A549 (cell line): Measurements from ENCODE around the gene SLC25A13. TPM values are rescaled to one million over a fixed set of nuclear protein-coding genes. Genes with fewer than 3 reads are reported as not detected.

ENCODE experiments used
- ATAC-seq, 2 experiments: fragments of 200-7000 bp in 1 of 2; fragments of >200 bp in 1 of 2; cut with Nextera tagmentation in 1 of 2; cut with Tn5 transposase in 1 of 2; 3 replicates each; pipeline versions ENCODE4 v1.8.0 to v1.9.1; 2018 to 2020; ENCODE audit warnings: mild to moderate bottlenecking in 1 of 2, moderate library complexity in 1 of 2
- CTCF ChIA-PET: fragments of 300-600 bp; sonication (Branson Sonifier 250); formaldehyde crosslinking; extraction: SDS; loops from one replicate; lab custom pipeline; 2021; ENCODE audit warnings: antibody characterized with exemption, inconsistent platforms; lab: Yijun Ruan, JAX
- POLR2A ChIA-PET: fragments of 350-600 bp; formaldehyde crosslinking; extraction: SDS; loops from one replicate; lab custom pipeline; 2021; ENCODE audit warnings: antibody characterized with exemption, inconsistent platforms; lab: Yijun Ruan, JAX
- DNase-seq, 2 experiments: peaks; one replicate each; pipeline versions ENCODE4 v3.0.0 to v3.0.0-alpha.2; 2011 to 2016; ENCODE audit warnings: low read depth in 1 of 2, low spot score in 1 of 2
- FAIRE-seq: peaks from 2 replicates; lab custom pipeline; 2011; peaks lifted over from hg19 to GRCh38; lab: Jason Lieb, UNC
- H3K27ac ChIP-seq, 2 experiments: fragments of >200 bp; sonication (Bioruptor Twin); formaldehyde crosslinking; 3 replicates each; pipeline ENCODE4 v1.5.1; 2016 to 2017
- H3K4me1 ChIP-seq: fragments of >200 bp; sonication (Bioruptor Twin); formaldehyde crosslinking; 3 replicates; pipeline ENCODE4 v1.6.1; 2016
- H3K4me2 ChIP-seq: fragments of >200 bp; sonication (Bioruptor Twin); formaldehyde crosslinking; 3 replicates; pipeline ENCODE4 v1.6.1; 2016
- H3K4me3 ChIP-seq: fragments of >200 bp; sonication (Bioruptor Twin); formaldehyde crosslinking; 3 replicates; pipeline ENCODE4 v1.5.1; 2016
- H3K9me3 ChIP-seq: fragments of >200 bp; sonication (Bioruptor Twin); formaldehyde crosslinking; 3 replicates; pipeline ENCODE4 v1.6.1; 2016
- CBX8 ChIP-seq: fragments of 200-600 bp; sonication (generic); IDR thresholded peaks from 2 replicates; pipeline ENCODE4 v1.6.1; 2016
- CEBPB ChIP-seq, 2 experiments: fragments of >200 bp in 1 of 2; sonication (Bioruptor Twin) in 1 of 2; formaldehyde crosslinking in 1 of 2; IDR thresholded peaks; 2 replicates each; pipeline ENCODE4 v1.6.1; 2012 to 2016
- EHF ChIP-seq: fragments of 250-450 bp; sonication (Bioruptor Pico); IDR thresholded peaks from 2 replicates; pipeline ENCODE4 v1.5.0; 2020; ENCODE audit warnings: mild to moderate bottlenecking
- FOSB ChIP-seq: fragments of 250-450 bp; sonication (Bioruptor Pico); IDR thresholded peaks from 2 replicates; pipeline ENCODE4 v1.5.0; 2020; ENCODE audit warnings: mild to moderate bottlenecking, moderate library complexity
- FOXS1 ChIP-seq: fragments of 250-450 bp; sonication (Bioruptor Pico); IDR thresholded peaks from 2 replicates; pipeline ENCODE4 v1.5.0; 2020; ENCODE audit warnings: mild to moderate bottlenecking, moderate library complexity
- HOXB13 ChIP-seq: fragments of 250-450 bp; sonication (Bioruptor Pico); IDR thresholded peaks from 2 replicates; pipeline ENCODE4 v1.5.0; 2020; ENCODE audit warnings: low read depth, mild to moderate bottlenecking, moderate library complexity
- JUNB ChIP-seq: fragments of >200 bp; sonication (Bioruptor Twin); formaldehyde crosslinking; IDR thresholded peaks from 2 replicates; pipeline ENCODE4 v1.6.1; 2016
- KDM5A ChIP-seq: fragments of 200-600 bp; sonication (generic); IDR thresholded peaks from 2 replicates; pipeline ENCODE4 v1.6.1; 2016; ENCODE audit warnings: antibody characterized with exemption, mild to moderate bottlenecking
- NPAS2 ChIP-seq: fragments of 250-450 bp; sonication (Bioruptor Pico); IDR thresholded peaks from 2 replicates; pipeline ENCODE4 v1.8.0; 2022; ENCODE audit warnings: mild to moderate bottlenecking, moderate library complexity, borderline replicate concordance
- NR3C1 ChIP-seq: fragments of >200 bp; sonication (Bioruptor Twin); formaldehyde crosslinking; IDR thresholded peaks from 3 replicates; pipeline ENCODE4 v1.6.1; 2017
- PHF8 ChIP-seq: fragments of 200-600 bp; sonication (generic); IDR thresholded peaks from 2 replicates; pipeline ENCODE4 v1.6.1; 2016; ENCODE audit warnings: low read depth, mild to moderate bottlenecking, antibody characterized with exemption, moderate library complexity, borderline replicate concordance
- POLR2AphosphoS2 ChIP-seq: conservative IDR thresholded peaks from 2 replicates; pipeline ENCODE4 v1.6.1; 2012; ENCODE audit warnings: low read length, improper control_type of control experiment, inconsistent platforms
- RNF2 ChIP-seq: fragments of 200-600 bp; sonication (generic); IDR thresholded peaks from 2 replicates; pipeline ENCODE4 v1.6.1; 2016; ENCODE audit warnings: low read depth, mild to moderate bottlenecking, antibody characterized with exemption, moderate library complexity, borderline replicate concordance
- SMC3 ChIP-seq: fragments of >200 bp; sonication (Bioruptor Twin); formaldehyde crosslinking; IDR thresholded peaks from 3 replicates; pipeline ENCODE4 v1.6.1; 2018; ENCODE audit warnings: inconsistent platforms
- ZFP36 ChIP-seq: fragments of 450-650 bp; IDR thresholded peaks from 2 replicates; pipeline ENCODE4 v1.6.1; 2014; ENCODE audit warnings: borderline replicate concordance; ENCODE audit not compliant: partially characterized antibody
- ZNF302 ChIP-seq: fragments of 250-450 bp; sonication (Bioruptor Pico); IDR thresholded peaks from 2 replicates; pipeline ENCODE4 v1.9.0; 2021; ENCODE audit warnings: inconsistent platforms, mild to moderate bottlenecking, moderate library complexity
- WGBS: methylation state at CpG from one replicate; pipeline ENCODE4 v1.1.6; 2017; ENCODE audit errors: missing lambda C conversion rate; 5-methylcytosine and 5-hydroxymethylcytosine counted together
- polyA plus RNA-seq, 4 experiments: library from polyadenylated mRNA; depleted of rRNA in 3 of 4; stranded (reverse); fragments of >200 nt; fragmentation: RNase III in 1 of 4; extraction: RNeasy Plus Mini Kit Qiagen cat#74134 plus additional on column Dnase treatment in 1 of 4; gene quantifications; 2 replicates in 3 of 4; 3 replicates in 1 of 4; pipeline ENCODE4 v1.2.3, GENCODE V29; 2011 to 2017
- TF ChIP-seq, protein P1 (sequence below): fragments of >200 bp; sonication (Bioruptor Twin); formaldehyde crosslinking; IDR thresholded peaks from 3 replicates; pipeline ENCODE4 v1.5.1; 2016
- TF ChIP-seq, protein P2 (sequence below): fragments of 250-450 bp; sonication (Bioruptor Pico); IDR thresholded peaks from 2 replicates; pipeline ENCODE4 v1.5.0; 2020; ENCODE audit warnings: low read depth, mild to moderate bottlenecking, moderate library complexity
- TF ChIP-seq, protein P3 (sequence below): fragments of 450-650 bp; IDR thresholded peaks from 2 replicates; pipeline ENCODE4 v1.6.1; 2014; ENCODE audit warnings: antibody characterized with exemption
- TF ChIP-seq, protein P4 (sequence below): IDR thresholded peaks from 2 replicates; pipeline ENCODE4 v1.6.1; 2012; ENCODE audit warnings: low read depth, borderline replicate concordance
- TF ChIP-seq, protein P5 (sequence below): IDR thresholded peaks from 2 replicates; pipeline ENCODE4 v1.6.1; 2012

Gene SLC25A13
- polyA plus RNA-seq, 2 of the 4 experiments (the other 2 are of a cell fraction) = 32.7 to 51.0 TPM

DNA sequence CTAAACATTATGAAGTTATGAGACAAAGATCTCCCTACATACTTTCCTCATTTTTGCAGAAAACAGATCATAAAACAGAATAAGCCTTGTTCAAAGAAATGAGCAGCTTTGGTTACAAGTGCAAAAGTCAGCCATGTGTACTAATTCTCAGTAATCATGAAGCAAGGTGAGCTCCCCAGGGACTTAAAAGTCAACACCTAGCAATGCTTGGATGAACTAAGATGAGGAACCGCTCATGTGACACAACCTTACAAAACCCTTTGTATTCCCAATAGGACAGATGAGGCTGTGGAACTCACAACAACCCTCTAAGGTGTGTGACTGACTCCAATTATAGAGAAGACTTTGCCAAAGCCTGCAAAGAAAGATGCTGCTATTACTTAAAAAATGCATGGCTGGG is 154.5 kb downstream of the SLC25A13 start:
- ChIA-PET POLR2A (no interaction called here), CTCF (interaction anchor here (1.2 kb wide), 1 partner anchor 12 kb away, joined by 4 read pairs; no protein-coding TSS in a partner anchor)
- H3K4me1 ChIP-seq = no peaks in the 10 kb centered on the region
- TF ChIP-seq FOXS1 (CRISPR knock-in tag) (no peak), SMC3 (no peak), HOXB13 (CRISPR knock-in tag) (no peak), POLR2AphosphoS2 (no peak), NR3C1 (no peak), ZFP36 (no peak), KDM5A (no peak), EHF (CRISPR knock-in tag) (no peak), PHF8 (no peak), NPAS2 (CRISPR knock-in tag) (no peak), RNF2 (no peak), FOSB (CRISPR knock-in tag) (no peak), CBX8 (no peak), ZNF302 (no peak), CEBPB (IDR thresholded peaks at IDR 0.05) (no peak)
- TF ChIP-seq, protein P1, sequence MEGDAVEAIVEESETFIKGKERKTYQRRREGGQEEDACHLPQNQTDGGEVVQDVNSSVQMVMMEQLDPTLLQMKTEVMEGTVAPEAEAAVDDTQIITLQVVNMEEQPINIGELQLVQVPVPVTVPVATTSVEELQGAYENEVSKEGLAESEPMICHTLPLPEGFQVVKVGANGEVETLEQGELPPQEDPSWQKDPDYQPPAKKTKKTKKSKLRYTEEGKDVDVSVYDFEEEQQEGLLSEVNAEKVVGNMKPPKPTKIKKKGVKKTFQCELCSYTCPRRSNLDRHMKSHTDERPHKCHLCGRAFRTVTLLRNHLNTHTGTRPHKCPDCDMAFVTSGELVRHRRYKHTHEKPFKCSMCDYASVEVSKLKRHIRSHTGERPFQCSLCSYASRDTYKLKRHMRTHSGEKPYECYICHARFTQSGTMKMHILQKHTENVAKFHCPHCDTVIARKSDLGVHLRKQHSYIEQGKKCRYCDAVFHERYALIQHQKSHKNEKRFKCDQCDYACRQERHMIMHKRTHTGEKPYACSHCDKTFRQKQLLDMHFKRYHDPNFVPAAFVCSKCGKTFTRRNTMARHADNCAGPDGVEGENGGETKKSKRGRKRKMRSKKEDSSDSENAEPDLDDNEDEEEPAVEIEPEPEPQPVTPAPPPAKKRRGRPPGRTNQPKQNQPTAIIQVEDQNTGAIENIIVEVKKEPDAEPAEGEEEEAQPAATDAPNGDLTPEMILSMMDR = no peak
- TF ChIP-seq, protein P2, sequence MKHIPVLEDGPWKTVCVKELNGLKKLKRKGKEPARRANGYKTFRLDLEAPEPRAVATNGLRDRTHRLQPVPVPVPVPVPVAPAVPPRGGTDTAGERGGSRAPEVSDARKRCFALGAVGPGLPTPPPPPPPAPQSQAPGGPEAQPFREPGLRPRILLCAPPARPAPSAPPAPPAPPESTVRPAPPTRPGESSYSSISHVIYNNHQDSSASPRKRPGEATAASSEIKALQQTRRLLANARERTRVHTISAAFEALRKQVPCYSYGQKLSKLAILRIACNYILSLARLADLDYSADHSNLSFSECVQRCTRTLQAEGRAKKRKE (CRISPR knock-in tag) = no peak
- TF ChIP-seq, protein P3, sequence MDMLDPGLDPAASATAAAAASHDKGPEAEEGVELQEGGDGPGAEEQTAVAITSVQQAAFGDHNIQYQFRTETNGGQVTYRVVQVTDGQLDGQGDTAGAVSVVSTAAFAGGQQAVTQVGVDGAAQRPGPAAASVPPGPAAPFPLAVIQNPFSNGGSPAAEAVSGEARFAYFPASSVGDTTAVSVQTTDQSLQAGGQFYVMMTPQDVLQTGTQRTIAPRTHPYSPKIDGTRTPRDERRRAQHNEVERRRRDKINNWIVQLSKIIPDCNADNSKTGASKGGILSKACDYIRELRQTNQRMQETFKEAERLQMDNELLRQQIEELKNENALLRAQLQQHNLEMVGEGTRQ = no peak
- TF ChIP-seq, protein P4, sequence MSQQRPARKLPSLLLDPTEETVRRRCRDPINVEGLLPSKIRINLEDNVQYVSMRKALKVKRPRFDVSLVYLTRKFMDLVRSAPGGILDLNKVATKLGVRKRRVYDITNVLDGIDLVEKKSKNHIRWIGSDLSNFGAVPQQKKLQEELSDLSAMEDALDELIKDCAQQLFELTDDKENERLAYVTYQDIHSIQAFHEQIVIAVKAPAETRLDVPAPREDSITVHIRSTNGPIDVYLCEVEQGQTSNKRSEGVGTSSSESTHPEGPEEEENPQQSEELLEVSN = no peak
- TF ChIP-seq, protein P5, sequence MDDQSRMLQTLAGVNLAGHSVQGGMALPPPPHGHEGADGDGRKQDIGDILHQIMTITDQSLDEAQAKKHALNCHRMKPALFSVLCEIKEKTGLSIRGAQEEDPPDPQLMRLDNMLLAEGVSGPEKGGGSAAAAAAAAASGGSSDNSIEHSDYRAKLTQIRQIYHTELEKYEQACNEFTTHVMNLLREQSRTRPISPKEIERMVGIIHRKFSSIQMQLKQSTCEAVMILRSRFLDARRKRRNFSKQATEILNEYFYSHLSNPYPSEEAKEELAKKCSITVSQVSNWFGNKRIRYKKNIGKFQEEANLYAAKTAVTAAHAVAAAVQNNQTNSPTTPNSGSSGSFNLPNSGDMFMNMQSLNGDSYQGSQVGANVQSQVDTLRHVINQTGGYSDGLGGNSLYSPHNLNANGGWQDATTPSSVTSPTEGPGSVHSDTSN = no peak
- H3K4me2 ChIP-seq = no peak overlapping the region
- no peak overlapping the region for H3K27ac ChIP-seq
- ATAC-seq = no peak
- whole genome bisulfite sequencing = 71% methylated on average over 1 of the region's 1 CpG
- no peak for DNase-seq
- FAIRE-seq = no peak
- no peak overlapping the region for H3K4me3 ChIP-seq
- H3K9me3 ChIP-seq = no peaks in the 10 kb centered on the region

DNA sequence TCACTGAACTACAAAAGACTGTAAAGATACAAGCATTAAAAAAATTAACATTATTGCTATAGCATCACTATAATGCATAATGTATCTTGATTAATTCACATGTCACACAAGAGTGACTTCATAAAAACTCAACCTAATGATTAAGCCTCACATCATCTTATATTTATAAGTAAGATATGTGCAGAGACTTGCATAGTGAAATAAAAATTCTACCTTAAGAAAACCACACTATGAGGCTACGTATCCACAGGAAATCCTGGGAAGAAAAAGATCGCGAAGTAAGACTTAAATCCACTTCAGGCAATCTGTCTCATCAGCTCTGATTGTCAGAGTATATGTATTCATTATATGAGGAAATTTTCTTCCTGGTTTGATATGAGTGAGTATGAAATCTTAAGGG is 160.0 kb downstream of the SLC25A13 start:
- CTCF ChIA-PET = no interaction called here
- WGBS = 98% methylated on average over 3 of the region's 3 CpGs
- no peak for FAIRE-seq

More for the DNA sequence above, 160.0 kb downstream of the SLC25A13 start:
- no peak overlapping the region for H3K4me3 ChIP-seq
- no peaks in the 10 kb centered on the region for H3K4me1 ChIP-seq
- ATAC-seq (no peak), DNase-seq (no peak)
- H3K27ac ChIP-seq = no peak overlapping the region
- POLR2A ChIA-PET = no interaction called here
- H3K4me2 ChIP-seq = no peak overlapping the region
- H3K9me3 ChIP-seq = no peaks in the 10 kb centered on the region
- TF ChIP-seq, protein P1 = no peak
- TF ChIP-seq JUNB = no peak
